Epithelial cell of esophagus (primary cell): Measurements from ENCODE around the gene SLC25A44.

Experiments
- DNase-seq: peaks from one replicate; pipeline ENCODE4 v3.0.0; 2010; ENCODE audit warnings: low read depth
- H3K4me3 ChIP-seq: 2 replicates; pipeline ENCODE4 v1.5.1; 2011; ENCODE audit warnings: mild to moderate bottlenecking, low read length, control low read depth
- TF ChIP-seq, protein P1 (sequence below): IDR thresholded peaks from 2 replicates; pipeline ENCODE4 v1.5.1; 2011; ENCODE audit warnings: low read depth, mild to moderate bottlenecking, low read length, control low read depth, inconsistent platforms; ENCODE audit not compliant: insufficient read depth; ENCODE audit errors: missing control alignments

Gene SLC25A44, protein sequence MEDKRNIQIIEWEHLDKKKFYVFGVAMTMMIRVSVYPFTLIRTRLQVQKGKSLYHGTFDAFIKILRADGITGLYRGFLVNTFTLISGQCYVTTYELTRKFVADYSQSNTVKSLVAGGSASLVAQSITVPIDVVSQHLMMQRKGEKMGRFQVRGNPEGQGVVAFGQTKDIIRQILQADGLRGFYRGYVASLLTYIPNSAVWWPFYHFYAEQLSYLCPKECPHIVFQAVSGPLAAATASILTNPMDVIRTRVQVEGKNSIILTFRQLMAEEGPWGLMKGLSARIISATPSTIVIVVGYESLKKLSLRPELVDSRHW

DNA sequence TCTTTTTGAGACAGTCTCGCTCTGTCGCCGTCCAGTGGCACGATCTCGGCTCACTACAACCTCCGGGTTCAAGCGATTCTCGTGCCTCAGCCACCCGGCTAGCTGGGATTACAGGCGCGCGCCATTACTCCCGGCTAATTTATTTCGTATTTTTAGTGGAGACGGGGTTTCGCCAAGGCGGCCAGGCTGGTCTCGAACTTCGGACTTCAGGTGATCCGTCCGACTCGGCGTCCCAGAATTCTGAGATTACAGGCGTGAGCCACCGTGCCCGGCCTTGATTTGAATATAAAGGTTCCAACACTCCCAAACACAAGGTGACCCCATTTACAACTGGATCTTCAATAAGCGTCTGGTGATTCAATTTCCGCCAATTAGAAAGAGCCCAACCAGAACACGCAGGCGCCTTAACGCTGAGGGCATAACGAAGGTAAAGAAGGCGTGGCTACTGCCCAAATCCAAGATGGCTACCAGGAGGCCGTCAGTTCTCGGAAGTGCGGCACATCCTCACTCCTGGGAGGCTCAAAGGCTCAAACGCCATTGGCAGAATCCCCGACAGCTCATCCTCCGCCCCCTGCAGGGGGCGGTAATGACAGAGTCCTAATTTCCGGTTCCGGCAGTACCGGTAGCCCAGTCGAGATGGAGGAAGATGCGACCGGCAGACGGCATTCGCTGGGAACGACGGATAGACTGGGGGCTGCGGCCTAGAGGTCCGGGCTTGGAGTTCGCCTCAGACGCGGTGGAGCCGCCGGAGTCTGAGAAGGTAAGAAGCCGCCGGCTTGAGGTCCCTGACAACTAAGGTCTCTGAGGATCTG lies at the start of gene SLC25A44:
Gene SLC25A44 (plus strand): TSS at position 617 of the 812 bp plus-strand sequence. CDS start 5,744 bp downstream, outside the sequence.
- H3K4me3 ChIP-seq = peak within 1 kb of the TSS; percentile 99
- peak; percentile 100 for DNase-seq
- TF ChIP-seq, protein P1, sequence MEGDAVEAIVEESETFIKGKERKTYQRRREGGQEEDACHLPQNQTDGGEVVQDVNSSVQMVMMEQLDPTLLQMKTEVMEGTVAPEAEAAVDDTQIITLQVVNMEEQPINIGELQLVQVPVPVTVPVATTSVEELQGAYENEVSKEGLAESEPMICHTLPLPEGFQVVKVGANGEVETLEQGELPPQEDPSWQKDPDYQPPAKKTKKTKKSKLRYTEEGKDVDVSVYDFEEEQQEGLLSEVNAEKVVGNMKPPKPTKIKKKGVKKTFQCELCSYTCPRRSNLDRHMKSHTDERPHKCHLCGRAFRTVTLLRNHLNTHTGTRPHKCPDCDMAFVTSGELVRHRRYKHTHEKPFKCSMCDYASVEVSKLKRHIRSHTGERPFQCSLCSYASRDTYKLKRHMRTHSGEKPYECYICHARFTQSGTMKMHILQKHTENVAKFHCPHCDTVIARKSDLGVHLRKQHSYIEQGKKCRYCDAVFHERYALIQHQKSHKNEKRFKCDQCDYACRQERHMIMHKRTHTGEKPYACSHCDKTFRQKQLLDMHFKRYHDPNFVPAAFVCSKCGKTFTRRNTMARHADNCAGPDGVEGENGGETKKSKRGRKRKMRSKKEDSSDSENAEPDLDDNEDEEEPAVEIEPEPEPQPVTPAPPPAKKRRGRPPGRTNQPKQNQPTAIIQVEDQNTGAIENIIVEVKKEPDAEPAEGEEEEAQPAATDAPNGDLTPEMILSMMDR = peak; percentile 63

DNA sequence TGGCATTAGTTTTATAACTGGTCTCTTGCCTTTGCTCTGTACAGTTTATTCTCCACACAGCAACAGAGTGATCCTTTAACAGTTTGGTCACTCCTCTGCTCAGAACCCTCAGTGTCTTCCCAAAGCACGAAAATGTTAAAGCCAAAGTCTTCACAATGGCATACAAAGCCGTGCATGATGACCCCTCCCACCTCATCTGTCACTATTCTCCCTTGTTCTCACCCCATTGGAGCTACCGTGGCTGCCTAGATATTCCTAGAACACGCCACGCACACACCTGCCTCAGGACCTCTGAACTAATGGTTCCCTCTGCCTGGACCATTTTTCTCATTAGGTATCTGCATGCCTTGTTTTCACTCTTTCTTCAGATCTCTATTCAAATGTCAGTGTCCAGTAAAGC lies 49.2 kb upstream of the SLC25A44 start:
- TF ChIP-seq, protein P1 = no peak
- DNase-seq = no peak
- H3K4me3 ChIP-seq = no peak overlapping the region

DNA sequence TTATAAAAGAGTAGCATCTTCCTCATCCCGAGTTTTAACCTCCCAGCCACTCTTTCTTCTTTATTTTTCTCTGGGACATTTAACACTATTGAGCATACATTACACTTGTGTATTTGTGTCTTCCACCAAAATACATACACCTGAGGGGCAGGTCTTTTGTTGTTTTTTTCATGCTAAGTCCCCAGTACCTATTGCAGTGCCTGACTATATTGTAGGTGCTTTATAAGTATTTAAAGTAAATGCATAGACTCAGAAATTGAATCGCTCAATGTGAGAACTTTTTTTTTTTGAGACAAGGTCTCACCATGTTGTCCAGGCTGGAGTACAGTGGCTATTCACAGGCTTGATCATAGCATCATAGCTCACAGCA lies 48.3 kb upstream of the SLC25A44 start:
- DNase-seq = no peak
- TF ChIP-seq, protein P1 = no peak
- no peak overlapping the region for H3K4me3 ChIP-seq

DNA sequence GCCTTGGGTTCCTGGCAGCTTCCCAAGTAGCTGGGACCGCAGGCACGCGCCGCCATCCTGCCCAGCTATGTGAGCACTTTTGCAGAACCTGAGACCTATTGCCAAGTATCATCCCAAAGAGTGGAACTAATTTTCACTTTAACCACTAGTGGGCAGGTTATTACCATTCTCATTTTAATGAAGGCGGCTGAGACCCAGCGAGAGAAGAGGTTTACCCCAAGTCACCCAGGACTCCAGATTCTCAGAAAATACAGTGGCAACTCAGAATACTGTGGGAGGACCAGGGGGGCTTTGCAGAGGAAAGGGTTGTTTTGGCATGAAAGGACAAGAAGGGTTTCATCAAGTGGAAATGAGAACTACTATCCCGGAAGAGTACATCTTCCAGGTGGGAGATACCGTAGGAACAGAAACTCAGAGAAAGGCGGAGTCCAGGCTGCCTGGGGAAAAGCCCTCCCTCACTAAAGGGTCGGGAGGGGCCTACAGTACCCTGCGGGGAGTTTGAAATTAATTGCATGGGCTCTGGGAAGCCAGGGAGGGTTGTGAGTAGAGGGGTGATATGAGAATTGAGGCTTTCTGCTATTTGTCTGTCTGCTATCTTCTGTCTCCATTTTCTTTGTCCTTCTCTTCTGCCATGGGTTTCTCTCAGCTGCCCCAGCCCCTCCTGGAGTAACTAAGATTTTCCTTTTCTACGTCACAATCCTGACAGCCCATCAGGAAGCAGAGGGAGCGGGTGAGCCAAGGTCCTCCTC lies 47.7 kb upstream of the SLC25A44 start:
- TF ChIP-seq, protein P1 = peak; percentile 68
- DNase-seq = peak; percentile 93
- no peak overlapping the region for H3K4me3 ChIP-seq

DNA sequence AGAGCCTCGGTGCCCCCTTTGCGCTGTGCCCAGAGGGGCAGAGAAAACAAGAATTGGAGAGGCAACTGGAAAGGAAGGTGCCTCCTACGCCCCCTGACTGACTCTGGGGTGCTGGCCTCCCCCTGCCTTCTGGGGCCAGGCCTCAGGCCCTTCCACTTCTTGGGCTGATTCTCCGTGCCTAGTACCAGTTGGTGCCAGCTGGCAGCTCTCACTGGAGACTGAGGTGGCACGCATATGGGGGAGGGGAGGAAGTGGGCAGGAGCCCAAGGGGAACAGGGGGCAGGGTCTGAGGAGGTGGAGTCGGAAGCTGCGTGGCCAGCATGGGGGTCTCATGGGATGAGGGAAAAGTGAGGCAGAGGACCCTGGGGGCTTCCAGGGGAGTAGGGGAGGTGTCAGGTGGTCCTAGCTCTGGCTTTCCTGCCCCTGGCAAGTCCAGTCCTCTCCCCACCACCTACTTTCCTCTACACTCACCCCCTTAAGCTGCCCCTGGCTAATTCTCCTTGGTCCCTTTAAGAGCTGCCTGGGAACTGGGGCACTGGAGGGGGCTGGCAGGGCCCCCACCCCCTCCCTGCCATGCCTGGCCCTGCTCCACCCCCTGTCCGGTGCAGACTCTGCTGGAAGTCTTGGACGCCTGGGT lies 47.0 kb upstream of the SLC25A44 start:
- TF ChIP-seq, protein P1 = no peak
- DNase-seq = no peak

DNA sequence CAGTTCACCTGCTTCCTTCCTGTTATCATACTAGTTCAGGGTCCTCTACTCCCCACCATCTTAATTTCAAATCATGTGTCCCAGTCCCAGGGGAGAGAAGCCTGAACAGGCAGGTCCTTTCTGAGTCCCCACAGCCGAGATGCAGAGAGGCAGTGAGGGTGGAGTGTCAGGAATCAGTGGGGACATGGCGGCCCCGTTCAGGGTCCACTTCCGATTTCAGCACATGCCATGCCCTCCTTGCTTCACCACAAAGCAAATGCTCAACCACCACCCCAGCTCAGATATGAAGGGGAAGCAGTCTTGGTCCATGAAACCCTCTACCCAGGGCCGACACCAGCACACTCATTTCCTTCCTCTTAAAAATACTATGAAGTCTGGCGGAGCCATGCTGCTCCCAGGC lies 45.7 kb upstream of the SLC25A44 start:
- no peak for DNase-seq
- no peak overlapping the region for H3K4me3 ChIP-seq
- TF ChIP-seq, protein P1 = no peak

More for the DNA sequence above, 47.0 kb upstream of the SLC25A44 start:
- H3K4me3 ChIP-seq = no peak overlapping the region
